ENCODE measurements around the gene NEURL4. TPM values are rescaled to one million over a fixed set of nuclear protein-coding genes. Genes with fewer than 3 reads are reported as not detected.

The NEURL4 gene
- total and polyA plus RNA-seq, 2 donors (not counting 1 experiment from before 2014, with no cell fraction given), result 6.0 to 20.1 TPM

DNA sequence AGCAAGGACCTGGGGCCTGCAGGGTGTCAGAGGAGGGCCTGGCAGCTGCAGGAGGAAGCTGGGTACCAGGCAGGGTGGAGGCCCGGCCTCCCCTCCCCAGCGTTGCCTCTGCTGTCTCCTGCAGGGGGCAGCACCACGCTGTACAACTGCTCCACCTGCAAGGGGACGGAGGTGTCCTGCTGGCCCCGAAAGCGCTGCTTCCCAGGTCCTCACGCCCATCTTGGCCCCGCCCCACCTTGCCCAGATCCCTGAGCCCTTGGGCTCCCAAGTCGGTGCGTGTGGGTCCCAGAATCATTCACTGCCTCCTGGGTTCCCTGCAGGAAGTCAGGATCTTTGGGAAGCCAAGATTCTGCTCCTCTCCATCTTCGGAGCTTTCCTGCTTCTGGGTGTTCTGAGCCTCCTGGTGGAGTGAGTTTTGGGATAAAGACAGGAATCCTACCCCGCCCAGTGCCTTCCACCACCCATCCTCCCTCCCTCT lies 27.0 kb upstream of the NEURL4 start:
- DNase-seq (ENCODE audit: low read depth in 2 of 2), result peak; percentile 52 to 63
- Histone ChIP-seq H3K4me1 (ENCODE audit: control insufficient read depth, extremely low read depth, insufficient read depth, low read length) (peaks cover 15% of the 10 kb centered on the region), H4K20me1 (ENCODE audit: control insufficient read depth, extremely low read depth, insufficient read depth, low read length) (no peaks in the 10 kb centered on the region), H3K9ac (ENCODE audit: insufficient read depth, low read length) (no peak overlapping the region), H2AFZ (ENCODE audit: low read length) (no peak overlapping the region), H3K4me2 (ENCODE audit: extremely low read depth, insufficient read depth, low read length) (no peak overlapping the region), H3K79me2 (ENCODE audit: control insufficient read depth, insufficient read depth, low read length) (peaks cover 15% of the 10 kb centered on the region), H3K27me3 (ENCODE audit: control insufficient read depth, insufficient read depth, low read length) (no peaks in the 10 kb centered on the region), H3K27ac (ENCODE audit: insufficient read depth, low read length) (no peak overlapping the region), H3K9me3 (ENCODE audit: control insufficient read depth, insufficient read depth, low read depth, low read length) (no peaks in the 10 kb centered on the region), H3K4me3 (replicated peaks in 1 of 4; ENCODE audit: control extremely low read depth in 1 of 4, insufficient read depth in 1 of 4, low read depth in 3 of 4, low read length in 4 of 4) (peak overlapping the region in 1 of 4 experiments; percentile 25), H3K36me3 (ENCODE audit: control insufficient read depth, insufficient read depth, low read length) (no peaks in the 10 kb centered on the region)
- TF ChIP-seq CTCF (conservative IDR thresholded peaks at IDR 0.05 in 1 of 2, IDR thresholded peaks at IDR 0.05 in 1 of 2; ENCODE audit: low read depth in 1 of 2, low read length in 2 of 2) (peak; percentile 62 to 73), EZH2 (IDR thresholded peaks at IDR 0.05; ENCODE audit: low read length, missing control alignments) (no peak)

GRCh38 chr17:7355573-7355972 lies 26.4 kb upstream of the NEURL4 start:
- Histone ChIP-seq H4K20me1 (ENCODE audit: control insufficient read depth, extremely low read depth, insufficient read depth, low read length) (no peaks in the 10 kb centered on the region), H3K79me2 (ENCODE audit: control insufficient read depth, insufficient read depth, low read length) (peaks cover 19% of the 10 kb centered on the region), H3K27ac (ENCODE audit: insufficient read depth, low read length) (no peak overlapping the region), H2AFZ (ENCODE audit: low read length) (no peak overlapping the region), H3K4me1 (ENCODE audit: control insufficient read depth, extremely low read depth, insufficient read depth, low read length) (peaks cover 15% of the 10 kb centered on the region), H3K9me3 (ENCODE audit: control insufficient read depth, insufficient read depth, low read depth, low read length) (no peaks in the 10 kb centered on the region), H3K4me3 (replicated peaks in 1 of 4; ENCODE audit: control extremely low read depth in 1 of 4, insufficient read depth in 1 of 4, low read depth in 3 of 4, low read length in 4 of 4) (no peak overlapping the region), H3K9ac (ENCODE audit: insufficient read depth, low read length) (no peak overlapping the region), H3K36me3 (ENCODE audit: control insufficient read depth, insufficient read depth, low read length) (no peaks in the 10 kb centered on the region), H3K27me3 (ENCODE audit: control insufficient read depth, insufficient read depth, low read length) (no peaks in the 10 kb centered on the region), H3K4me2 (ENCODE audit: extremely low read depth, insufficient read depth, low read length) (no peak overlapping the region)
- no peak for DNase-seq (ENCODE audit: low read depth in 2 of 2)
- TF ChIP-seq CTCF (conservative IDR thresholded peaks at IDR 0.05 in 1 of 2, IDR thresholded peaks at IDR 0.05 in 1 of 2; ENCODE audit: low read depth in 1 of 2, low read length in 2 of 2) (no peak), EZH2 (IDR thresholded peaks at IDR 0.05; ENCODE audit: low read length, missing control alignments) (no peak)

GRCh38 chr17:7355053-7355452 lies 25.9 kb upstream of the NEURL4 start, which contains the start of gene TMEM95:
Gene TMEM95 (plus strand): TSS chr17:7355156. CDS start chr17:7355205, 49 bp downstream.
- peaks cover 15% of the 10 kb centered on the region for H3K4me1 ChIP-seq (ENCODE audit: control insufficient read depth, extremely low read depth, insufficient read depth, low read length)
- no peak within 1 kb of the TSS for H3K27ac ChIP-seq (ENCODE audit: insufficient read depth, low read length)
- no peak within 1 kb of the TSS for H2AFZ ChIP-seq (ENCODE audit: low read length)
- DNase-seq (ENCODE audit: low read depth in 2 of 2), result peak in 1 of 2 donors; percentile 18
- H3K4me3 ChIP-seq (replicated peaks in 1 of 4; ENCODE audit: control extremely low read depth in 1 of 4, insufficient read depth in 1 of 4, low read depth in 3 of 4, low read length in 4 of 4), result peak within 1 kb of the TSS in 1 of 4 experiments; percentile 97
- no peak within 1 kb of the TSS for H3K9ac ChIP-seq (ENCODE audit: insufficient read depth, low read length)
- H3K79me2 ChIP-seq (ENCODE audit: control insufficient read depth, insufficient read depth, low read length), result peaks cover 19% of the 10 kb centered on the region
- no peaks in the 10 kb centered on the region for H3K36me3 ChIP-seq (ENCODE audit: control insufficient read depth, insufficient read depth, low read length)
- H3K9me3 ChIP-seq (ENCODE audit: control insufficient read depth, insufficient read depth, low read depth, low read length), result no peaks in the 10 kb centered on the region
- H3K4me2 ChIP-seq (ENCODE audit: extremely low read depth, insufficient read depth, low read length), result peak within 1 kb of the TSS; percentile 51
- TF ChIP-seq EZH2 (IDR thresholded peaks at IDR 0.05; ENCODE audit: low read length, missing control alignments), result no peak
- TF ChIP-seq CTCF (conservative IDR thresholded peaks at IDR 0.05 in 1 of 2, IDR thresholded peaks at IDR 0.05 in 1 of 2; ENCODE audit: low read depth in 1 of 2, low read length in 2 of 2), result no peak
- no peaks in the 10 kb centered on the region for H4K20me1 ChIP-seq (ENCODE audit: control insufficient read depth, extremely low read depth, insufficient read depth, low read length)
- no peaks in the 10 kb centered on the region for H3K27me3 ChIP-seq (ENCODE audit: control insufficient read depth, insufficient read depth, low read length)
